Measurements from ENCODE around the gene GLI1.

GRCh38 chr12:57430112-57430930 lies 29.3 kb upstream of the GLI1 start:
- TF ChIP-seq CTCF (IDR thresholded peaks at IDR 0.05; ENCODE audit: insufficient read depth, low read length, poor library complexity, severe bottlenecking), result no peak
- no peak for TF ChIP-seq EZH2phosphoT487 (conservative IDR thresholded peaks at IDR 0.05; ENCODE audit: low read length)
